ENCODE measurements around the gene PI4K2A. TPM values are rescaled to one million over a fixed set of nuclear protein-coding genes. Genes with fewer than 3 reads are reported as not detected.

The PI4K2A gene
- total and polyA plus RNA-seq, 2 of the 13 experiments (the other 11 are each of a cell fraction or from before 2014, with no cell fraction given) = 10.9 to 14.3 TPM

- no peak for TF ChIP-seq ZFX (CRISPR knock-in tag; IDR thresholded peaks at IDR 0.05; ENCODE audit: low read depth)
- TF ChIP-seq, protein P1, sequence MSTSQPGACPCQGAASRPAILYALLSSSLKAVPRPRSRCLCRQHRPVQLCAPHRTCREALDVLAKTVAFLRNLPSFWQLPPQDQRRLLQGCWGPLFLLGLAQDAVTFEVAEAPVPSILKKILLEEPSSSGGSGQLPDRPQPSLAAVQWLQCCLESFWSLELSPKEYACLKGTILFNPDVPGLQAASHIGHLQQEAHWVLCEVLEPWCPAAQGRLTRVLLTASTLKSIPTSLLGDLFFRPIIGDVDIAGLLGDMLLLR (CRISPR knock-in tag; IDR thresholded peaks at IDR 0.05) = no peak
- no peak for TF ChIP-seq GMEB1 (CRISPR knock-in tag; IDR thresholded peaks at IDR 0.05; ENCODE audit: borderline replicate concordance)
- no peak for TF ChIP-seq AKAP8 (CRISPR knock-in tag; IDR thresholded peaks at IDR 0.05)
- TF ChIP-seq SRSF4 (IDR thresholded peaks at IDR 0.05; ENCODE audit: low read depth, low read length, poor library complexity, severe bottlenecking) = no peak
- TF ChIP-seq MATR3 (CRISPR knock-in tag; IDR thresholded peaks at IDR 0.05) = no peak
- TF ChIP-seq BRCA1 (CRISPR knock-in tag; IDR thresholded peaks at IDR 0.05) = no peak
- TF ChIP-seq NFIB (CRISPR knock-in tag; IDR thresholded peaks at IDR 0.05; ENCODE audit: borderline replicate concordance) = no peak
- TF ChIP-seq ZNF33B (CRISPR knock-in tag; IDR thresholded peaks at IDR 0.05) = no peak
- no peak for TF ChIP-seq ZNF12 (CRISPR knock-in tag; IDR thresholded peaks at IDR 0.05)
- no peak for TF ChIP-seq ATF4 (CRISPR knock-in tag; IDR thresholded peaks at IDR 0.05)
- no peak for TF ChIP-seq KLF12 (CRISPR knock-in tag; IDR thresholded peaks at IDR 0.05; ENCODE audit: borderline replicate concordance)
- no peak for TF ChIP-seq PCBP1 (IDR thresholded peaks at IDR 0.05; ENCODE audit: borderline replicate concordance, low read depth, low read length)
- TF ChIP-seq ZFYVE20 (CRISPR knock-in tag; IDR thresholded peaks at IDR 0.05; ENCODE audit: borderline replicate concordance, low read depth) = no peak
- TF ChIP-seq ATF1 (CRISPR knock-in tag; IDR thresholded peaks at IDR 0.05) = no peak
- no peak for TF ChIP-seq ZNF784 (CRISPR knock-in tag; IDR thresholded peaks at IDR 0.05; ENCODE audit: borderline replicate concordance)
- no peak for TF ChIP-seq ZNF143 (CRISPR knock-in tag; IDR thresholded peaks at IDR 0.05)
- no peak for TF ChIP-seq FOXO1 (CRISPR knock-in tag; IDR thresholded peaks at IDR 0.05)
- no peak for TF ChIP-seq TEAD2 (CRISPR knock-in tag; IDR thresholded peaks at IDR 0.05)
- peak; percentile 39 for TF ChIP-seq HNF4A (CRISPR knock-in tag; IDR thresholded peaks at IDR 0.05)
- TF ChIP-seq HINFP (CRISPR knock-in tag; IDR thresholded peaks at IDR 0.05; ENCODE audit: low read depth) = no peak
- TF ChIP-seq IKZF1 (IDR thresholded peaks at IDR 0.05) = no peak
- no peak for TF ChIP-seq IRX3 (CRISPR knock-in tag; IDR thresholded peaks at IDR 0.05; ENCODE audit: borderline replicate concordance, low read depth)
- no peak for TF ChIP-seq TCF7 (IDR thresholded peaks at IDR 0.05; ENCODE audit: low read depth)
Measured at GRCh38 chr10:97596101-97597082, 44.1 kb upstream of the PI4K2A start (continued).
